ENCODE data around the gene SGCA. TPM values are rescaled to one million over a fixed set of nuclear protein-coding genes. Genes with fewer than 3 reads are reported as not detected.

Gene SGCA
- total and polyA plus RNA-seq, 2 of the 13 experiments (the other 11 are each of a cell fraction or from before 2014, with no cell fraction given) = not detected

DNA sequence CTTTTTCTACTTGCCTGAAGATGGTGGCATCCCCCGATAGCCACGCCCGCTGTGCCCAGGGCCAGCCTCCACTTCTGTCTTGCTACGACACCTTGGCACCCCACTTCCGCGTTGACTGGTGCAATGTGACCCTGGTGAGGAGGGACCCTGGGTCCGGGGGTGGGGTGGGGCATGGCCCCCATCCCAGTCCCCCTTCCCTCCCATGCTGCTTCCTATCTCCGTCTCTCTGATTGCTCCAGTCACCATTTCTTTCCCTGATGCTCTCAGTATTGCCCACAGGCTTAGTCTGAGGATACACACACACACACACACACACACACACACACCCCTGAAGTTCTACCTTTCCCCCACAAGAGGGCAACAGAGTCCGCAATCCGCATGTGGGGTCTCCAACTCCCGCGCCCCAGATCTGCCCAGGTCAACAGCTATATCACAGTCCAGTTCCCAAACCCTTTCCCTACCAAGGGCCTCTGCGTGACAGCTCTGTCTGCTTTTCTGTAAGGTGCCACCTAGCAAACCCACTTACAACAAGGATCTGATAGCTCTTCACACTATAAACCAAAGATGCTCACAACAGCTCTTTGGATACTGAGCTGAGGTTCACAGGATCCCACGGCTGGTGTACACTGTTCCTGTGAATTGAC is 3.4 kb downstream of the SGCA start (continued):
- TF ChIP-seq HES4 (CRISPR knock-in tag; IDR thresholded peaks at IDR 0.05; ENCODE audit: borderline replicate concordance) = no peak
- no peak for TF ChIP-seq ZSCAN30 (CRISPR knock-in tag; IDR thresholded peaks at IDR 0.05)
- TF ChIP-seq KDM2A (CRISPR knock-in tag; IDR thresholded peaks at IDR 0.05; ENCODE audit: borderline replicate concordance, low read depth) = no peak
- TF ChIP-seq, protein P1, sequence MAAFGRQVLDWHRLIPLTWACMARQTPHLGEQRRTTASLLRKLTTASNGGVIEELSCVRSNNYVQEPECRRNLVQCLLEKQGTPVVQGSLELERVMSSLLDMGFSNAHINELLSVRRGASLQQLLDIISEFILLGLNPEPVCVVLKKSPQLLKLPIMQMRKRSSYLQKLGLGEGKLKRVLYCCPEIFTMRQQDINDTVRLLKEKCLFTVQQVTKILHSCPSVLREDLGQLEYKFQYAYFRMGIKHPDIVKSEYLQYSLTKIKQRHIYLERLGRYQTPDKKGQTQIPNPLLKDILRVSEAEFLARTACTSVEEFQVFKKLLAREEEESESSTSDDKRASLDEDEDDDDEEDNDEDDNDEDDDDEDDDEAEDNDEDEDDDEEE (CRISPR knock-in tag; IDR thresholded peaks at IDR 0.05) = 0 out of 2 replicates have a peak, but pooled peaks have one; percentile 63
- TF ChIP-seq MED8 (CRISPR knock-in tag; IDR thresholded peaks at IDR 0.05; ENCODE audit: insufficient replicate concordance) = no peak
- TF ChIP-seq NFE2L2 (IDR thresholded peaks at IDR 0.05; ENCODE audit: low read length) = 0 out of 2 replicates have a peak, but pooled peaks have one; percentile 20
- TF ChIP-seq ZNF850 (CRISPR knock-in tag; conservative IDR thresholded peaks at IDR 0.05) = no peak
- TF ChIP-seq ZMYM3 (CRISPR knock-in tag; IDR thresholded peaks at IDR 0.05) = no peak
- TF ChIP-seq ZNF547 (CRISPR knock-in tag; IDR thresholded peaks at IDR 0.05) = peak; percentile 31; the same call in 1 of the 2 replicates
- no peak for TF ChIP-seq PTBP1 (IDR thresholded peaks at IDR 0.05; ENCODE audit: low read depth, low read length, poor library complexity, severe bottlenecking)
- peak; percentile 41; the same call in 1 of the 2 replicates for TF ChIP-seq KDM5B (CRISPR knock-in tag; IDR thresholded peaks at IDR 0.05; ENCODE audit: borderline replicate concordance)
- TF ChIP-seq ZNF552 (CRISPR knock-in tag; IDR thresholded peaks at IDR 0.05; ENCODE audit: borderline replicate concordance) = no peak
- TF ChIP-seq SP1 (IDR thresholded peaks at IDR 0.05) = no peak
- peak; percentile 20; the same call in 1 of the 2 replicates for TF ChIP-seq SP1 (CRISPR knock-in tag; IDR thresholded peaks at IDR 0.05)
- TF ChIP-seq, protein P2, sequence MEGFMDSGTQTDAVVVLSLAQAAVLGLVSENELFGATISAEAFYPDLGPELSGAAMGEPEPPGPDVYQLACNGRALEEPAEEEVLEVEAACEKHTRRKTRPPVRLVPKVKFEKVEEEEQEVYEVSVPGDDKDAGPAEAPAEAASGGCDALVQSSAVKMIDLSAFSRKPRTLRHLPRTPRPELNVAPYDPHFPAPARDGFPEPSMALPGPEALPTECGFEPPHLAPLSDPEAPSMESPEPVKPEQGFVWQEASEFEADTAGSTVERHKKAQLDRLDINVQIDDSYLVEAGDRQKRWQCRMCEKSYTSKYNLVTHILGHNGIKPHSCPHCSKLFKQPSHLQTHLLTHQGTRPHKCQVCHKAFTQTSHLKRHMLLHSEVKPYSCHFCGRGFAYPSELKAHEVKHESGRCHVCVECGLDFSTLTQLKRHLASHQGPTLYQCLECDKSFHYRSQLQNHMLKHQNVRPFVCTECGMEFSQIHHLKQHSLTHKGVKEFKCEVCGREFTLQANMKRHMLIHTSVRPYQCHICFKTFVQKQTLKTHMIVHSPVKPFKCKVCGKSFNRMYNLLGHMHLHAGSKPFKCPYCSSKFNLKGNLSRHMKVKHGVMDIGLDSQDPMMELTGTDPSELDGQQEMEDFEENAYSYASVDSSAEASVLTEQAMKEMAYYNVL (CRISPR knock-in tag; IDR thresholded peaks at IDR 0.05; ENCODE audit: borderline replicate concordance) = 0 out of 2 replicates have a peak, but pooled peaks have one; percentile 23
- TF ChIP-seq, protein P3, sequence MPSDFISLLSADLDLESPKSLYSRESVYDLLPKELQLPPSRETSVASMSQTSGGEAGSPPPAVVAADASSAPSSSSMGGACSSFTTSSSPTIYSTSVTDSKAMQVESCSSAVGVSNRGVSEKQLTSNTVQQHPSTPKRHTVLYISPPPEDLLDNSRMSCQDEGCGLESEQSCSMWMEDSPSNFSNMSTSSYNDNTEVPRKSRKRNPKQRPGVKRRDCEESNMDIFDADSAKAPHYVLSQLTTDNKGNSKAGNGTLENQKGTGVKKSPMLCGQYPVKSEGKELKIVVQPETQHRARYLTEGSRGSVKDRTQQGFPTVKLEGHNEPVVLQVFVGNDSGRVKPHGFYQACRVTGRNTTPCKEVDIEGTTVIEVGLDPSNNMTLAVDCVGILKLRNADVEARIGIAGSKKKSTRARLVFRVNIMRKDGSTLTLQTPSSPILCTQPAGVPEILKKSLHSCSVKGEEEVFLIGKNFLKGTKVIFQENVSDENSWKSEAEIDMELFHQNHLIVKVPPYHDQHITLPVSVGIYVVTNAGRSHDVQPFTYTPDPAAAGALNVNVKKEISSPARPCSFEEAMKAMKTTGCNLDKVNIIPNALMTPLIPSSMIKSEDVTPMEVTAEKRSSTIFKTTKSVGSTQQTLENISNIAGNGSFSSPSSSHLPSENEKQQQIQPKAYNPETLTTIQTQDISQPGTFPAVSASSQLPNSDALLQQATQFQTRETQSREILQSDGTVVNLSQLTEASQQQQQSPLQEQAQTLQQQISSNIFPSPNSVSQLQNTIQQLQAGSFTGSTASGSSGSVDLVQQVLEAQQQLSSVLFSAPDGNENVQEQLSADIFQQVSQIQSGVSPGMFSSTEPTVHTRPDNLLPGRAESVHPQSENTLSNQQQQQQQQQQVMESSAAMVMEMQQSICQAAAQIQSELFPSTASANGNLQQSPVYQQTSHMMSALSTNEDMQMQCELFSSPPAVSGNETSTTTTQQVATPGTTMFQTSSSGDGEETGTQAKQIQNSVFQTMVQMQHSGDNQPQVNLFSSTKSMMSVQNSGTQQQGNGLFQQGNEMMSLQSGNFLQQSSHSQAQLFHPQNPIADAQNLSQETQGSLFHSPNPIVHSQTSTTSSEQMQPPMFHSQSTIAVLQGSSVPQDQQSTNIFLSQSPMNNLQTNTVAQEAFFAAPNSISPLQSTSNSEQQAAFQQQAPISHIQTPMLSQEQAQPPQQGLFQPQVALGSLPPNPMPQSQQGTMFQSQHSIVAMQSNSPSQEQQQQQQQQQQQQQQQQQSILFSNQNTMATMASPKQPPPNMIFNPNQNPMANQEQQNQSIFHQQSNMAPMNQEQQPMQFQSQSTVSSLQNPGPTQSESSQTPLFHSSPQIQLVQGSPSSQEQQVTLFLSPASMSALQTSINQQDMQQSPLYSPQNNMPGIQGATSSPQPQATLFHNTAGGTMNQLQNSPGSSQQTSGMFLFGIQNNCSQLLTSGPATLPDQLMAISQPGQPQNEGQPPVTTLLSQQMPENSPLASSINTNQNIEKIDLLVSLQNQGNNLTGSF (CRISPR knock-in tag; IDR thresholded peaks at IDR 0.05) = no peak
